AML-193 (cell line): ENCODE data around the gene LEKR1.
A peak's percentile ranks its signal among the peaks of the same experiment; 100 is the strongest.
"Not testable (repeated sequence)": the region's sequence is repeated elsewhere in the genome, so short reads cannot be mapped to it uniquely, and the experiment has no call there.

Experiments used
- DNase-seq, 2 experiments: peaks; one replicate each; lab custom pipeline; 2025; lab: John Stamatoyannopoulos, UW

Gene LEKR1

GRCh38 chr3:156826144-156826895 is at the start of gene LEKR1:
TSS of gene LEKR1 (plus strand) at chr3:156826353. CDS start at chr3:156829330, 2,977 bp downstream.
- DNase-seq = no peak

- no peak for DNase-seq
These were observed 49.3 kb upstream of the LEKR1 start for GRCh38 chr3:156776871-156777270.

- no peak for DNase-seq
These were observed 44.6 kb upstream of the LEKR1 start for GRCh38 chr3:156781310-156782230.

- no peak for DNase-seq
These were observed 43.8 kb upstream of the LEKR1 start for GRCh38 chr3:156782319-156782718.

- DNase-seq = no peak
These were observed 43.2 kb upstream of the LEKR1 start for GRCh38 chr3:156782921-156783320.

- no peak for DNase-seq
These were observed 39.2 kb upstream of the LEKR1 start for GRCh38 chr3:156787001-156787400.

GRCh38 chr3:156787926-156788663 is 38.1 kb upstream of the LEKR1 start:
- DNase-seq = no peak

GRCh38 chr3:156788846-156789245 is 37.3 kb upstream of the LEKR1 start:
- DNase-seq = no peak

- no peak for DNase-seq
These were observed 36.0 kb upstream of the LEKR1 start for GRCh38 chr3:156790156-156790555.

GRCh38 chr3:156792114-156792513 is 34.0 kb upstream of the LEKR1 start:
- DNase-seq = no peak

GRCh38 chr3:156792536-156792935 is 33.6 kb upstream of the LEKR1 start:
- DNase-seq = no peak

GRCh38 chr3:156792945-156793344 is 33.2 kb upstream of the LEKR1 start:
- peak; percentile 11 to 16 for DNase-seq

GRCh38 chr3:156793400-156793799 is 32.8 kb upstream of the LEKR1 start:
- DNase-seq = no peak

GRCh38 chr3:156793851-156794250 is 32.3 kb upstream of the LEKR1 start:
- DNase-seq = no peak

GRCh38 chr3:156795890-156796481 is 30.2 kb upstream of the LEKR1 start:
- no peak for DNase-seq

- no peak for DNase-seq
These were observed 28.8 kb upstream of the LEKR1 start for GRCh38 chr3:156797368-156797767.

GRCh38 chr3:156800287-156800686 is 25.9 kb upstream of the LEKR1 start:
- DNase-seq = not testable (repeated sequence)

GRCh38 chr3:156801746-156802145 is 24.4 kb upstream of the LEKR1 start:
- DNase-seq = no peak

- DNase-seq = no peak
These were observed 23.1 kb upstream of the LEKR1 start for GRCh38 chr3:156802821-156803606.

GRCh38 chr3:156803952-156804741 is 22.0 kb upstream of the LEKR1 start:
- DNase-seq = peak; percentile 8 to 11
